Thoracic aorta (tissue), 2 donors: ENCODE data around the gene CDKAL1. TPM values are rescaled to one million over a fixed set of nuclear protein-coding genes. Genes with fewer than 3 reads are reported as not detected.

Experiments used
- ATAC-seq: fragments of 150-250 bp; one replicate; pipeline ENCODE4 v1.8.0; 2017; ENCODE audit warnings: low read depth; ENCODE audit not compliant: insufficient number of reproducible peaks, low FRiP score
- DNase-seq: peaks from one replicate; pipeline ENCODE4 v3.0.0-alpha.2; 2020; ENCODE audit warnings: low spot score
- H3K27ac ChIP-seq, 2 donors: fragments of 200-600 bp; sonication (generic); 1 replicate in 1 of 2; 2 replicates in 1 of 2; pipeline ENCODE4 v1.5.1; 2016; ENCODE audit warnings: mild to moderate bottlenecking in 2 of 2, moderate library complexity in 2 of 2
- H3K27me3 ChIP-seq: fragments of 200-600 bp; sonication (generic); replicated peaks from 2 replicates; pipeline ENCODE4 v1.6.0; 2016; ENCODE audit warnings: mild to moderate bottlenecking; ENCODE audit not compliant: insufficient read depth
- H3K36me3 ChIP-seq: fragments of 200-600 bp; sonication (generic); one replicate; pipeline ENCODE4 v1.5.1; 2016
- H3K4me1 ChIP-seq, 2 donors: fragments of 200-600 bp; sonication (generic); 1 replicate in 1 of 2; 2 replicates in 1 of 2; pipeline versions ENCODE4 v1.5.1 to v1.6.0; 2016; ENCODE audit warnings: low read depth in 2 of 2, mild to moderate bottlenecking in 1 of 2; ENCODE audit not compliant: control insufficient read depth in 1 of 2
- H3K4me3 ChIP-seq: fragments of 200-600 bp; sonication (generic); 2 replicates; pipeline ENCODE4 v1.5.1; 2016; ENCODE audit warnings: mild to moderate bottlenecking
- H3K9me3 ChIP-seq: fragments of 200-600 bp; sonication (generic); 2 replicates; pipeline ENCODE4 v1.5.1; 2016
- CTCF ChIP-seq: fragments of 200-600 bp; sonication (generic); IDR thresholded peaks from one replicate; pipeline ENCODE4 v1.5.1; 2019; ENCODE audit warnings: antibody characterized with exemption
- total RNA-seq, 2 donors: library from RNA; depleted of rRNA; stranded (reverse); fragments of >200 nt; gene quantifications; one replicate each; pipeline versions ENCODE4 v1.1.0 to v1.2.3, GENCODE V29; 2016

Gene CDKAL1
- total RNA-seq, 2 donors from 2014 or later = 8.5 to 14.6 TPM

DNA sequence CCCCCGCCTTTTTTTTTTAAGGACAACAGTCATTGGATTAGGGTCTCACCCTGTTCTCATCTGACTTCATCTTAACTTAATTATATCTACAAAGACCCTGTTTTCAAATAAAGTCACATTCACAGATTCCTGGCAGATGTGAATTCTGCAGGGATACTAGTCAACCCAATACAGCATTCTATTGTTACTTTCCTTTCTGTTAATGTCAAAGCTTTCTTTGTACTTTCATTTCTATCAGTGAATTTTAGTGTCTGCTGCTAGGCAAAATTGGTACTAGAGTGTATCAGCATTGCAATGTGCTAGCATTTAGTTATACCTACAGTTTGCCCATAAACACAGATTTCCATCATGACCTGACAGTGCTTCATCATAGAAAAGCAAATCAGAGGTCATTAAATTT is 281.9 kb downstream of the CDKAL1 start:
- H3K4me1 ChIP-seq = peaks cover 0 to 13% of the 10 kb centered on the region in 2 donors
- TF ChIP-seq CTCF = no peak
- DNase-seq (no peak), ATAC-seq (no peak)
- no peak overlapping the region for H3K27ac ChIP-seq
- H3K27me3 ChIP-seq = no peaks in the 10 kb centered on the region
- no peaks in the 10 kb centered on the region for H3K9me3 ChIP-seq
- no peaks in the 10 kb centered on the region for H3K36me3 ChIP-seq
- H3K4me3 ChIP-seq = no peak overlapping the region

DNA sequence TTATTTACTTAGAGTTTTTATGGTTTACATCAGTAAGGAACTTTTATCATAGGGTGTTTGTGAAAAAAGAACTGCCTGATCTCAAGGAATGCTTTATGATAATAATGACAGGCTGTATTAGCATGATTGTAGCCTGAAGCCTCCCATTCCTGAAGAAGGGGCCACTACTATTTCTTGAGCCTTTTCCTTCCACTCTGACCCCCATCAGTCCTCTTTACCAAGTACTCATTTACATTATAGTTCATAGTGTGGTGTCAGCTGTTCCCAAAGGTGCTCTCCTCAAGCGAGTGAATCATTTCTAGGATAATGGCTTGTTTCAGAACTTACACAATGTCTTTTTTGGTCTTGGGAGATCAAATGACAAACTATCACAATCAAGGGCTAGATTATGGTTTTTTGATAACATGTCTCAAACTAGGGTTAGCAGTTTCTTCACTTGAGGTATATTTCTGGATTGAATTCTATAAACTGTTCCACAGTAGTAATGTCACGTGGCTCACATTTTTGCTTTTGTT is 283.6 kb downstream of the CDKAL1 start:
- TF ChIP-seq CTCF = no peak
- Histone ChIP-seq H3K9me3 (no peaks in the 10 kb centered on the region), H3K4me1 (no peaks in the 10 kb centered on the region), H3K4me3 (no peak overlapping the region), H3K36me3 (no peaks in the 10 kb centered on the region), H3K27me3 (no peaks in the 10 kb centered on the region), H3K27ac (no peak overlapping the region)
- no peak for DNase-seq
- no peak for ATAC-seq

DNA sequence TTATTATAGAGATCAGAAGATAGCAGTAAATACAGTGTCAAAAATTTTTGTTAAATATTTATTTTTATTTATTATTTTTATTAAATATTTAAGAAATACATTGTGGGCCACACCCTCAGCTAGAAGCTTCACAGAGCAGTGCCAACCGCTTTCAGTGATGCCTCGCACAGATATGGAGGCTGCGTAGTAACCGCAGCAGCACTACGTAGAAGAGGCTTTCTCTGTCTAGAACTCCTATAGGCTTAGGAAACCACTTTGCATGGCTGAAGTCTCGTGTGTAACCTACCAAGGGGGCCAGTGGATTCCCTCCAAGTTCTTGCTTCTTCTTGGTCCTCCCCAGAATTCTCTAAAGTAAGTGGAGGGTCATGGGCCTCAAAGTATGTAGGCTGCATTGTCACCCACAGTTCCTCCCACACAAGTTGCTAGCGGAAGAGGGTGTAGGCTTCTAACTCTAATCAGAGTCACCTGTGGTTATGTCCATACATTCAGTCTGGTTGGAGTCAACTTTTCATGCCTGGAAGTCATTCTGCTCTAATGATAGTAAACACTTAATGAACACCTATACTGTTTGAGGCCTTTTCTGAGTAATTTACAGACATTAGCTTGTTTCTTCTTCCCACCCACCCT is 285.6 kb downstream of the CDKAL1 start:
- Histone ChIP-seq H3K4me1 (no peaks in the 10 kb centered on the region), H3K27ac (no peak overlapping the region), H3K36me3 (no peaks in the 10 kb centered on the region), H3K27me3 (no peaks in the 10 kb centered on the region), H3K9me3 (no peaks in the 10 kb centered on the region), H3K4me3 (no peak overlapping the region)
- DNase-seq (no peak), ATAC-seq (no peak)
- TF ChIP-seq CTCF = no peak

- no peak overlapping the region for H3K4me3 ChIP-seq
- no peak for TF ChIP-seq CTCF
- H3K9me3 ChIP-seq = no peaks in the 10 kb centered on the region
- peaks cover 26 to 31% of the 10 kb centered on the region in 2 donors for H3K4me1 ChIP-seq
- H3K27ac ChIP-seq = no peak overlapping the region
- H3K36me3 ChIP-seq = no peaks in the 10 kb centered on the region
- ATAC-seq = no peak
- no peaks in the 10 kb centered on the region for H3K27me3 ChIP-seq
- DNase-seq = no peak
Measured at GRCh38 chr6:20826378-20826777, 292.1 kb downstream of the CDKAL1 start.

GRCh38 chr6:20827798-20828197 is 293.5 kb downstream of the CDKAL1 start:
- DNase-seq = no peak
- peak overlapping the region; percentile 32 to 41 for H3K27ac ChIP-seq
- H3K27me3 ChIP-seq = no peaks in the 10 kb centered on the region
- no peaks in the 10 kb centered on the region for H3K9me3 ChIP-seq
- TF ChIP-seq CTCF = no peak
- H3K36me3 ChIP-seq = no peaks in the 10 kb centered on the region
- no peak for ATAC-seq
- peaks cover 26 to 31% of the 10 kb centered on the region in 2 donors for H3K4me1 ChIP-seq
- H3K4me3 ChIP-seq = no peak overlapping the region
